Measurements from ENCODE around the gene CMC2.

Gene CMC2

GRCh38 chr16:80924372-80924978 lies 82.2 kb downstream of the CMC2 start:
- peak; percentile 64 for DNase-seq

- no peak for DNase-seq
Measured at GRCh38 chr16:80923356-80923755, 83.3 kb downstream of the CMC2 start.
